Lower leg skin (tissue), 4 donors: ENCODE measurements around the gene HSPA12B. TPM values are rescaled to one million over a fixed set of nuclear protein-coding genes. Genes with fewer than 3 reads are reported as not detected.

Experiments used
- DNase-seq, 2 donors: peaks; one replicate each; pipeline ENCODE4 v3.0.0-alpha.2; 2019; ENCODE audit warnings: low spot score in 2 of 2
- H3K4me3 ChIP-seq: fragments of 200-600 bp; sonication (generic); 2 replicates; pipeline ENCODE4 v1.5.1; 2017; ENCODE audit warnings: mild to moderate bottlenecking, low read depth; ENCODE audit not compliant: poor library complexity, severe bottlenecking
- POLR2A ChIP-seq, 2 donors: fragments of 450-650 bp; IDR thresholded peaks; one replicate each; pipeline ENCODE4 v1.6.1; 2016 to 2017; ENCODE audit warnings: antibody characterized with exemption in 2 of 2, mild to moderate bottlenecking in 1 of 2, moderate library complexity in 1 of 2
- WGBS, 2 donors: methylation state at CpG; one replicate each; pipeline ENCODE4 v1.1.5; 2018; 5-methylcytosine and 5-hydroxymethylcytosine counted together
- intact Hi-C: fragments of 100-400 bp; cut with DNase I; formaldehyde crosslinking; loops from one replicate; pipeline ENCODE4 v1.15.0; 2023; ENCODE audit warnings: low total_unique reads
- total RNA-seq, 4 donors: library from RNA; depleted of rRNA; stranded (reverse); fragments of >200 nt; gene quantifications; one replicate each; pipeline ENCODE4 v1.1.0, GENCODE V29; 2016
- TF ChIP-seq, protein P1 (sequence below), 3 donors: fragments of 450-650 bp; IDR thresholded peaks; one replicate each; pipeline ENCODE4 v1.5.1; 2016; ENCODE audit warnings: antibody characterized with exemption in 3 of 3, mild to moderate bottlenecking in 3 of 3, moderate library complexity in 2 of 3

HSPA12B gene
- total RNA-seq, 4 donors from 2014 or later, result 4.0 to 6.0 (median 5.7) TPM

DNA sequence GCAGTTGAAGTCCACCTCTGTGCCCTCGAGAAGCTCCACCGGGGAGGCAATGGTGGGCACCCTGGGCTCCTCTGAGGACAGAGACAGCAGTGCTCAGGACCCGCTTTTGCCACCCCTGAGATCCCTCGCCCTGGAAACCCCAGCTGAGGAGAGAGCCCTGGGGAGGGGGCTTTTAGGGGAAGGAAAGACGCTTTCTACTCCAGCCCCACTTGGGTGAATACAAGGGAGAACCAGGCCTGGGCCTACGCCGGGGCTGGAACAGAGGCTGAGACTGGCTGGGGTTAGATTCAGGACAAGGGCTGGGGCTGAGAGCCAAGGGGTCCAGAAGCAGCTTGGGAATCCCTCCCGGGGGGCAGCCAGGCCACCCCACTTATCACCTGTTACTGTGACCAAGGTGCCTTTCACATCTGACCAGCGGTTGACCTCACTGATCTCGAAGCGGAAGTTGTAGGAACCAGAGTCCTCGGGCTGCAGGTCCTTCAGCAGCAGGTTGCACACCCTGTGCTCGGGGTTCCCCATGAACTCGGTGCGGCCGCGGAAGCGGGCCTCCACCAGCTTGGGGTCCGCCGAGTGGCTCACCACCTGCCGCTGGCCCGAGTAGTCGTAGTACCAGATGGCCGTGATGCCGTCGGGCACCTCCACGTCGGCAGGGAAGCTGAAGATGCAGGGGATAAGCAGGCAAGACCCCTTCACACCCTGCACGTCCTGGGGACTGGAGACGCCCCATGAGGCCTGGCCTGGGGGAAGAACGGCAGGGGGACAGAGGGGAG is 26.3 kb upstream of the HSPA12B start:
- no peak for TF ChIP-seq POLR2A (IDR thresholded peaks at IDR 0.05)
- TF ChIP-seq, protein P1, sequence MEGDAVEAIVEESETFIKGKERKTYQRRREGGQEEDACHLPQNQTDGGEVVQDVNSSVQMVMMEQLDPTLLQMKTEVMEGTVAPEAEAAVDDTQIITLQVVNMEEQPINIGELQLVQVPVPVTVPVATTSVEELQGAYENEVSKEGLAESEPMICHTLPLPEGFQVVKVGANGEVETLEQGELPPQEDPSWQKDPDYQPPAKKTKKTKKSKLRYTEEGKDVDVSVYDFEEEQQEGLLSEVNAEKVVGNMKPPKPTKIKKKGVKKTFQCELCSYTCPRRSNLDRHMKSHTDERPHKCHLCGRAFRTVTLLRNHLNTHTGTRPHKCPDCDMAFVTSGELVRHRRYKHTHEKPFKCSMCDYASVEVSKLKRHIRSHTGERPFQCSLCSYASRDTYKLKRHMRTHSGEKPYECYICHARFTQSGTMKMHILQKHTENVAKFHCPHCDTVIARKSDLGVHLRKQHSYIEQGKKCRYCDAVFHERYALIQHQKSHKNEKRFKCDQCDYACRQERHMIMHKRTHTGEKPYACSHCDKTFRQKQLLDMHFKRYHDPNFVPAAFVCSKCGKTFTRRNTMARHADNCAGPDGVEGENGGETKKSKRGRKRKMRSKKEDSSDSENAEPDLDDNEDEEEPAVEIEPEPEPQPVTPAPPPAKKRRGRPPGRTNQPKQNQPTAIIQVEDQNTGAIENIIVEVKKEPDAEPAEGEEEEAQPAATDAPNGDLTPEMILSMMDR (IDR thresholded peaks at IDR 0.05), result no peak
- WGBS, 2 donors, result 95 to 96% methylated on average over 25 to 31 of the region's 31 CpGs
- H3K4me3 ChIP-seq, result no peak overlapping the region
- DNase-seq, result no peak
- intact Hi-C loops, result no loop called here

DNA sequence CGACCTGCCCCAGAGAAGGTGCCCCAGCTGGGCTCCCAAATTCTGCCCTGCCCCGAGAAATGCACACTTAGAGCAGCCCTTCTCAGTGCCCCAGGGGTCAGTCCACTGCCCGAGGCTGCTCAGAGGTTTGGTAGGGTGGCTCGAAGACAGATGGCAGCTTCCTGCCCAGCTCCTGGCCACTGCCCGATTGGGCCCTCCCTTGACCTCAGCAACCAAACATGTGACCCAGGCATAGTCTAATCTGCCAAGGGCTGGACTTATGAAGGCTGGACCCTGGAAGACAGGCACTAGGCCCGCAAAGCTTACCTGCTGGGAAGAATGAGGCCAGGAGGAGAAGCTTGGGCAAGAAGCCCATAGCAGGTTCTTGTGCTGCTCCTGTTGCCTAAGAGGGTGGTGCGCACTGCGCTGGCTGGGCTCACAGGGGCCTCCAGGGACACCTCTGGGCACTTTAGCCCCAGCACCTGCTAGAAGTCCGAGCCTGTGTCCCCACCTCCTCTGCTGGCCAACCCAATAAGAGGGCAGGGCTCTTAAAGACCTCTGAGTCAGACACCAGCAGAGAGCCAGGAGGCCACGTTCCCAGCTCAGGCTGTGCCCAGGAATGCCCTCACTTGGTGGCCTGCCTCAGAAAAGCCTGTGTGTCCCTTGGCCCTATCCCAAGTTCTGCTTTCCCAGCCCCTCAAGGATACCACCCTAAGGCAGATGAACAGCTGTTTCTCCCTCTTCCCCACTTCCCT is 25.5 kb upstream of the HSPA12B start:
- 65 to 75% methylated on average over 9 of the region's 10 CpGs for WGBS, 2 donors
- no peak for TF ChIP-seq POLR2A (IDR thresholded peaks at IDR 0.05)
- intact Hi-C loops, result no loop called here
- DNase-seq, result no peak
- no peak overlapping the region for H3K4me3 ChIP-seq

DNA sequence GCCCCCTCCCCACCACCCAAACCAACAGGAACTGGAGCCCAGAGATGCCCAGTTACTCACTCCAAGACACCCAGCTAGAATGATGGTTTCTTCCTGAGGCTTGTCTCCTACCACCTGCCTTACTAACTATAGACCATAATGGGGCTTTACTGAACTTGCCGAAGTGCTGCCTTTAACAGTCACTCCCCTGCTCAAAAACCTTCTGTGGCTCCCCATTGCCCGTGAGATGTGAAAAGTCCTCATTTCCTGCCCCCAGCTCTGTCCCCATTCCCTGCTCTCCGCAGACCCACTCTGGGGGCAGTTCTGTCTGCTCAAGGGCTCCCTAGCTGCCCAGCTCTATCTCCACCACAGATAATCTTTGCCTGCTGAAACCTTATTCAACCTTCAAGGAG is 25.0 kb upstream of the HSPA12B start:
- TF ChIP-seq POLR2A (IDR thresholded peaks at IDR 0.05), result no peak
- TF ChIP-seq, protein P1 (IDR thresholded peaks at IDR 0.05), result no peak
- 92 to 99% methylated on average over 3 of the region's 3 CpGs for WGBS, 2 donors
- no peak for DNase-seq
- intact Hi-C loops, result no loop called here
- no peak overlapping the region for H3K4me3 ChIP-seq

DNA sequence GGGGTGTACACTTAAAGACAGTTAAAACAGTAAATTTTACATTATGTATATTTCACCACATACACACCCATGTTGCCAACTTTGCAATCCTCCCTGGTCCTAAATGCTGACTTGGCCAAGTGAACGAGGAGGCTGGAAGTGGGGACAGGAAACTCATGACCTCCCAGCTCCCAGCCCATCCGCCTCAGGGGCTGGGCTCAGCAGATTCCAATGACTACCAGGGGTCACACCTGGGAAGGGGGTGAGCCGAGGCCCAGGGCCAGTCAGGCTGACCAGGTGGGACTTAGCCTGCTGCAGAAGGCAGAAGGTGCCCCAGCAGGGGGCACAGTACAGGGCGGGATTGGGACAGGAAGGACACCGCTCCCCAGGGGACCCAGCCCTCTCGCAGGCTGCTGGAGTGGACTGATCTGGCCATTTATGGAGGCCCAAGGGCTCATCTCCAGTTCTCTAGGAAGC is 22.4 kb upstream of the HSPA12B start:
- intact Hi-C loops, result loop anchor here (2.0 kb wide), 1 partner anchor 33 kb away; no protein-coding TSS in a partner anchor

DNA sequence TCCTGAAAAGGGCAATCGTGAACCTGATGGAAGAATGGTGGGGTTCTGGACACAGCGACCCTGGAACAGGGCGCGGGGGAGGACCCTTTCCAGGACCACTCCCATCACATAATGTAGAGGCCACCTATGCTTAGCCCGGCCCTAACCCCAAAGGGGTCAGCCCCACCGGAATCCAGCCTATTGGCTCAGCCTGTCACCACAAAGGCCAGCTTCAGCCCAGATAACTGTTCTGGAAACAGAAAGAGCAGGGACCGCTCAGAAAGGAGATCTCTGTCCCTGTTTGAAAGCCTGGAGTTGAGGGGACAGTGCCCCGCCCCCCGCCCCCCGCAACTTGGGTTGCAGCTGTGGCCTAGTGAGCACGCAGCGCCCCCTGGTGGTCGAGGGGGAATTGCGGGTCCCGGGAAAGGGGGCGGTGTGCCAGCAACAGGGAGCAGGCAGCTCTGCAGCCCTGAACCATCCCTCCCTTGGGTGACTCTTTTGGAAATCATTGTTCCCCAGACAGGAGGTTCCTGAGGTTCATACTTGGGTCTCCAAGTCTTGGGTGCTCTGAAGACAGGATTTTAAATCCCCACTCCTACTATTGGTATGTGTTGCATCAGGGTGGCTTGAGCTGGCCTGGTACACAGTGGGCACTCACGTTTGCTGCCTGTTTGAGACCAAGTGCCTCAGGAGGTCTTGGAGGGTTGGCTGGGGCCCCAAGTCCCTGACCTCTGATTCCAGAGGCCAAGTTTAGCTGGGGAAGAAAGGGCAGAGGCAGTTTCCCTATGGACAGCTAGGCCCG is 21.6 kb upstream of the HSPA12B start:
- intact Hi-C loops, result loop anchor here (2.0 kb wide), 1 partner anchor 34 kb away; no protein-coding TSS in a partner anchor
- TF ChIP-seq POLR2A (IDR thresholded peaks at IDR 0.05), result no peak
- TF ChIP-seq, protein P1 (IDR thresholded peaks at IDR 0.05), result peak in 1 of 3 donors; percentile 60
- H3K4me3 ChIP-seq, result no peak overlapping the region
- DNase-seq, result peak; percentile 50 to 96
- 31 to 35% methylated on average over 15 to 18 of the region's 18 CpGs for WGBS, 2 donors

More for the DNA sequence above, 22.4 kb upstream of the HSPA12B start:
- DNase-seq, result no peak
- WGBS, 2 donors, result 35 to 63% methylated on average over 4 to 5 of the region's 6 CpGs
- H3K4me3 ChIP-seq, result no peak overlapping the region
- TF ChIP-seq, protein P1 (IDR thresholded peaks at IDR 0.05), result no peak
- TF ChIP-seq POLR2A (IDR thresholded peaks at IDR 0.05), result no peak
